Loucy (cell line): ENCODE results near the gene GARIN6.

Experiments
- EZH2phosphoT487 ChIP-seq: fragments of 200-600 bp; IDR thresholded peaks from 2 replicates; pipeline ENCODE4 v1.6.1; 2018; ENCODE audit warnings: antibody characterized with exemption, mild to moderate bottlenecking, moderate library complexity, borderline replicate concordance
- TF ChIP-seq, protein P1 (sequence below): fragments of 200-600 bp; sonication (generic); conservative IDR thresholded peaks from 2 replicates; pipeline ENCODE4 v1.5.1; 2014; ENCODE audit warnings: mild to moderate bottlenecking, antibody characterized with exemption, low read length

DNA sequence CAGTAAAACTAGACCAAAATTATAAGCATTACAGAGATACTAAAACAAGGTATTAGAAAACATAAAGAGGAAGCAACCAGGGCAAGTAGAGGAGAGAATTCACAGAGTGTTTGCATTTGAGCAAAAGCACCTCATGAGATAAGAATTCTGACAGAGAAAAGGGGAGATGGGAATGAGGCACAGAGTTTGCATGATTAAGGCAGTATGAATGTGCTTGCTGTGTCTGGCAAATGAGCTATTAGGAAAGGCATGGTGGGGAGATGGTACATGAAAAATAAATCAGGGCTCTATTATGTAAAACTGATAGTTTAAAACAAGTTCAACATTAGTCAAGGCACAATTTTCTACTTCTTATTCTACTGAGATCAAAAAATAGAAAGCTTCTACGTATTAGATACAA, 23.1 kb downstream of the GARIN6 start:
- TF ChIP-seq, protein P1, sequence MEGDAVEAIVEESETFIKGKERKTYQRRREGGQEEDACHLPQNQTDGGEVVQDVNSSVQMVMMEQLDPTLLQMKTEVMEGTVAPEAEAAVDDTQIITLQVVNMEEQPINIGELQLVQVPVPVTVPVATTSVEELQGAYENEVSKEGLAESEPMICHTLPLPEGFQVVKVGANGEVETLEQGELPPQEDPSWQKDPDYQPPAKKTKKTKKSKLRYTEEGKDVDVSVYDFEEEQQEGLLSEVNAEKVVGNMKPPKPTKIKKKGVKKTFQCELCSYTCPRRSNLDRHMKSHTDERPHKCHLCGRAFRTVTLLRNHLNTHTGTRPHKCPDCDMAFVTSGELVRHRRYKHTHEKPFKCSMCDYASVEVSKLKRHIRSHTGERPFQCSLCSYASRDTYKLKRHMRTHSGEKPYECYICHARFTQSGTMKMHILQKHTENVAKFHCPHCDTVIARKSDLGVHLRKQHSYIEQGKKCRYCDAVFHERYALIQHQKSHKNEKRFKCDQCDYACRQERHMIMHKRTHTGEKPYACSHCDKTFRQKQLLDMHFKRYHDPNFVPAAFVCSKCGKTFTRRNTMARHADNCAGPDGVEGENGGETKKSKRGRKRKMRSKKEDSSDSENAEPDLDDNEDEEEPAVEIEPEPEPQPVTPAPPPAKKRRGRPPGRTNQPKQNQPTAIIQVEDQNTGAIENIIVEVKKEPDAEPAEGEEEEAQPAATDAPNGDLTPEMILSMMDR: no peak
- no peak for TF ChIP-seq EZH2phosphoT487
